ENCODE data around the gene PDIK1L. TPM values are rescaled to one million over a fixed set of nuclear protein-coding genes. Genes with fewer than 3 reads are reported as not detected.
"Not testable (repeated sequence)": the region's sequence is repeated elsewhere in the genome, so short reads cannot be mapped to it uniquely, and the experiment has no call there.

PDIK1L gene
- total RNA-seq, 1 donor from 2014 or later, result 8.2 TPM

GRCh38 chr1:26092422-26092821 is 19.2 kb upstream of the PDIK1L start:
- DNase-seq, result no peak

GRCh38 chr1:26093569-26093968 is 18.1 kb upstream of the PDIK1L start:
- not testable (repeated sequence) for DNase-seq

- no peak for DNase-seq
Measured at GRCh38 chr1:26094076-26094669, 17.5 kb upstream of the PDIK1L start.

DNA sequence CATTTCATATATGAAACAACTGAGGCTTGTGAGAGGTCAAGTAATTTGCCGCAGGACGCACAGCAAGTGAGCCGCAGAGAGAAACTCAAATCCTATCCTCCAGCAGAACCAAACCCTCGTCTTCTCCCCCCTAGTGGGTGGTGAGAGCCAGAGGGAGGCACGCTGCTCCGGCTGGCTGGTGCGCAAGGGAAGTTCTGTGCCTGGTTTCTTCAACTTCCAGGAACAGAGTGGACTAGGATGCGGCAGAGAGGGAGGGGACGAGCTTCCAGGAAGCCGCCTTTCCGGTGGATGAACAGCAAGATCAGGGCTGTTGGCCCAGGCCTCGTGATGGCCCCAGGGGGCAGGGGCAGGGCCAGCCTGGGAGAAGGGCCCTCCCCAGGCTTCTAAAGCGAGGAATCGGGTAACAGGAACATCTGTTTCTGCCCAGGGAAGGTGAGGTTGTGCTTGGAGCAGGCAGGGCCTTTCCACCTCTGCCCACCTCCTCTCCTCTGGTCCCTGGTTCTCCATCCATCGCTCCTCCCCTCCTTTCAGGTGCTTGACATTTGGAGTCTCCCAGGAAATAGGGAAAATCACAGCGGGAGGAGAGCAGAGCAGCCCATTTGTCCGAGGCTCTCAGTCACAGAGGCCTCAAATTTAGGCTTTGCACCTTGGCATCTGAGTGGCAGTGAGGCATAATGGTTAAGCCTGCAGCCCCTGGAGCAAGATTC is 16.8 kb upstream of the PDIK1L start:
- peak; percentile 28 for DNase-seq

GRCh38 chr1:26096471-26096870 is 15.2 kb upstream of the PDIK1L start:
- no peak for DNase-seq

DNA sequence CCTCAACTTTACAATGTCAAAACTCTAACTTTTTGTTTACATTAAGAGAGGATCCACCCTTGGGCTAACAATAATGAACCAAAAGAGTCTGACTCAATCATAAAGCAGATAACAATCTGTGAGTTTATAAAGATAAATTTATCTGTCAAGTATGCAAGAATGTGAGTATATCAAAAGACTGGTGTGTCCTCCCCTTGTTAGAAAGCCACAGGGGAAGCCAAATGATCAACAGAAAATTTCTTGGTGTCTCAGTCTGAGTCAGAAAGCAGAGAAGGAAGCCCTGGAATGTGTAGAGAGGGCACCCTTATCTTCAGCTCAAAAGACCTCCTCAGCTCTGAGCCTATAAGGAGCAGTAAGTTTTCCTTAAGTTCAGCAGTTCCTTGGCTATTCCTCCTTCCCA is 13.9 kb upstream of the PDIK1L start:
- DNase-seq, result no peak

DNA sequence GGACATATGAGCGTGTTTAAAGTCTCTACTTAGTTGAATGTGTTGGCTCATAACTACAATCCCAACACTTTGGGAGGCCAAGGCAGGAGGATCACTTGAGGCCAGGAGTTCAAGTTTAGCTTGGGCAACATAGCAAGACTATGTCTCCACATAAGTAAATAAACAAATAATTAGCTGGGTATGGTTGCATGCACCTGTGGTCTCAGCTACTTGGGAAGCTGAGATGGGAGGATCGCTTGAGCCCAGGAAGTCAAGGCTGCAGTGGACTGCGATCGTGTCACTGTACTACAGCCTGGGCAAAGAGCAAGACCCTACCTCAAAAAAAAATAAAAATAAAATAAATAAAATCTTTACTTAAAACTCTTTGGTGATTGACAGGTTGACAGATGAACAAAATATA is 13.0 kb upstream of the PDIK1L start:
- DNase-seq, result no peak

GRCh38 chr1:26099780-26100179 is 11.8 kb upstream of the PDIK1L start:
- no peak for DNase-seq

DNA sequence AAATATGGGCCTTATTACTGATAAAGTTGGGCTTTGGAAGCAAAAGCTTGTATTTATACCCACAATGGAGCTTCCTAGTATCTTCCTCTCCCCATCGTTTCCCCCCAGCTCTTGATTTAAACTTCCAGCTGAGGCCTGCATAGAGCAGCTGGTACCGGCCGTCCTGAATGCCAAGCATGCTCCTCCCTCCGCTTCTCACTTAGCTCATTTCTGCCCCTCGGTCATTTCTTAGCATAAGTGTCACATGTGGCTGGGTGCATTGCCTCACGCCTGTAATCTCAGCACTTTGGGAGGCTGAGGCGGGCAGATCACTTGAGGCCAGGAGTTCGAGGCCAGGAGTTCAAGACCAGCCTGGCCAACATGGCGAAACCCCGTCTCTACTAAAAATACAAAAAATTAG is 11.4 kb upstream of the PDIK1L start:
- not testable (repeated sequence) for DNase-seq

DNA sequence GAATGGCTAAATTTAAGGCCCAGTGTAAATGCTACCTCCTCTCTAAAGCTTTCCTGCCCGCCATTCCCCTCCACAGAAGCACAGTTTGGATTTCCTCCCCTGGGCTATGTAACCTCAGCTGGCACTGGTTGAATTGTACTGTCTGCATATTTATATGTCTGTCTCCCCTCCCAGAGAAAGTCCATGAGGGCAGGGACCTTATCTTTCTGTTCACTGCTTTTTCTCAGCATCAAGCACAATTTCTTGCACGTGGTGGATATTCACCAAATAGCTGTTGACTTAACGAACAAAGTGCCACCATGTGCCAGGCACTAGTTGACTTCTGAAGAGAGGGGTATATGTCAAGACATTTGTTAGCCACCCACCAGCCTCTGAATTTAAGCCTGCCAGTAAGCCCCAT is 9.5 kb upstream of the PDIK1L start:
- DNase-seq, result no peak

DNA sequence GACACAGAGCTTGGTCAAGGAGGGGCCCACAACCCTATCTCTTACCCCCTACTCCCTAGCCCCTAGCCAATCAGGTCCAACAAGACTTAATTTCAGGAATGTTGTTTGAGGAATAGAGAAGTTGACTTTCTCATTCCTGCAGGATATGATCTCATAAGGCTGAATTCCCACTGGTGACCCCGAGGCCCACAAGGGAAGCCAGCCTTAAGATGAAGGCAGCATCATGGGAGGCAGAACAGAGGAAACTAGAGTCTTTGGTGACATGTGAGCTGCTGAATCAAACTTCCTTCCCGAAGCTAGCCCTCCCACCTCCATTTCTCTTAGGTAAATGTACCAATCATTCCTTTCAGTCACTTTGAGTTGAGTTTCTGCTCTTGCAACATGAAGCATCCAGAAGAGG is 9.1 kb upstream of the PDIK1L start:
- peak; percentile 67 for DNase-seq

GRCh38 chr1:26105226-26105548 is 6.4 kb upstream of the PDIK1L start:
- not testable (repeated sequence) for DNase-seq

DNA sequence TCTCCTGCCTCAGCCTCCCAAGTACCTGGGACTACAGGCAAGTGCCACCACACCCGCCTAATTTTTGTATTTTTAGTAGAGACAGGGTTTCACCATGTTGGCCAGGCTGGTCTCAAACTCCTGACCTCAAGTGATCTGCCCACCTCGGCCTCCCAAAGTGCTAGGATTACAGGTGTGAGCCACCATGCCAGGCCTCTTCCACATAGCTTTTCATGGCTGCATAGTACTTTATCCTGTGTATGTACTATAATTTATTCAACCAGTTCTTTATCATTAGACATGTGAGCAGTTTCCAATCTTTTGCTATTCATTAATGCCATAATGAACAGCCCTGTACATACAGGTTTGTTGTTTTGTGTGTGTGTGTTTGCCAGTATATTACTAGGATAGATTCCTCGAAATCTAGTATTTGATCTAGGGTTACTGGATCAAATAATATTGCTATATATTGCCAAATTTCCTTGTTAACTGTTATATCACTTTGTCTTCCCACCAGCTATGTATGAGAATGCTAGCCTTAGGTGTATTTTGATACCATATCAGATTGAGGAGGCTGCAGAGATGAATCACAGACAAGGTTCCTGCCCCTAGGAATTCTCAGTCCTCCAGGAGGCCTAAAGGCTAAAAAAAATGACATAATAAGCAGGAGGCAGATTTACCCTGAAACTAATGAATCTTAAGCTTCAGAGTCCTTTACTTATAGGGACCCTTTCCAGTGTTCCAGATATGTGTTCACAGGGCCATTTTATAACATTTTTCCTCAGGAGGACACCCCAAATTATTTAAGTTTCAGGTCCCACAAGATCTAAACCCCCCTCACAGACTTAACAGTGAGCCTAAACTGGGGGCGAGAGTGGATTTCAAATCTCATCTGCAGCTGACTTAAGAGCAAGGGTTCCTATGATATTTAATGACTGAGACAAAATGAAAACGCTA is 2.1 kb upstream of the PDIK1L start:
- DNase-seq, result no peak

- DNase-seq, result peak; percentile 77
Measured at GRCh38 chr1:26110731-26111529, 694 bp upstream of the PDIK1L start.

- peak; percentile 41 for DNase-seq
Measured at GRCh38 chr1:26112407-26112775, 767 bp downstream of the PDIK1L start.

- DNase-seq, result no peak
Measured at GRCh38 chr1:26114165-26114927, 2.7 kb downstream of the PDIK1L start.

GRCh38 chr1:26119892-26120608 is 8.4 kb downstream of the PDIK1L start:
- DNase-seq, result no peak

DNA sequence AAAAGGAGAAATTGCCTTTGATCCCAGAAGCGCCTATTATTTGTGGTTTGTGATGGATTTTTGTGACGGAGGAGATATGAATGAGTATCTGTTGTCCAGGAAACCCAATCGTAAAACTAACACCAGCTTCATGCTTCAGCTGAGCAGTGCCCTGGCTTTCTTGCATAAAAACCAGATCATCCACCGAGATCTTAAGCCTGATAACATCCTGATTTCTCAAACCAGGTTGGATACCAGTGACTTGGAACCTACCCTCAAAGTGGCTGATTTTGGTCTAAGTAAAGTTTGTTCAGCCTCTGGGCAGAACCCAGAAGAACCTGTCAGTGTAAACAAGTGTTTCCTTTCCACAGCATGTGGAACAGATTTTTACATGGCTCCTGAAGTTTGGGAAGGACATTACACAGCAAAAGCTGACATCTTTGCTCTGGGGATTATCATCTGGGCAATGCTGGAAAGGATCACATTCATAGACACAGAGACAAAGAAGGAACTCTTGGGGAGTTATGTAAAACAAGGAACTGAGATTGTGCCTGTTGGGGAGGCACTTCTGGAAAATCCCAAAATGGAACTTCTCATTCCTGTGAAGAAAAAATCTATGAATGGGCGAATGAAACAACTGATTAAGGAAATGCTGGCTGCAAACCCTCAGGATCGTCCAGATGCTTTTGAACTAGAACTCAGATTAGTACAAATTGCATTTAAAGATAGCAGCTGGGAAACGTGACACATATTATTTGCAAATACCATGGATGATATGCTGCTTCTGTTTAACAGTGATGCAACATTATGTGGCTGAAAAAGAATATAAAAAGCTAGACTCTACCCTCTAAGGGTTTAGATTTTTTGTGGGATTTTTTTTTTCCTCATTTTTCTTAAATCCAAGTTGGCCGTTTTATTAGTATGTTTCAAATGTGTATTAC is 10.5 kb downstream of the PDIK1L start:
- no peak for DNase-seq

- peak; percentile 45 for DNase-seq
Measured at GRCh38 chr1:26122988-26123973, 11.7 kb downstream of the PDIK1L start.
